Endothelial cell of umbilical vein (primary cell): Measurements from ENCODE around the gene ANXA6. TPM values are rescaled to one million over a fixed set of nuclear protein-coding genes. Genes with fewer than 3 reads are reported as not detected.

Source experiments
- BruUV-seq: library from RNA; stranded (reverse); fragments of 400-500 nt; replicated peaks from 2 replicates; lab custom pipeline; 2021; lab: Mats Ljungman, UMichigan
- CTCF ChIA-PET: fragments of 300-600, 350-600 bp; sonication (Branson Sonifier 250); formaldehyde crosslinking; loops from one replicate; lab custom pipeline; 2021; ENCODE audit warnings: antibody characterized with exemption, inconsistent platforms; lab: Charles Lee
- POLR2A ChIA-PET: fragments of 300-600, 350-600 bp; sonication (Branson Sonifier 250); formaldehyde crosslinking; loops from one replicate; lab custom pipeline; 2021; ENCODE audit warnings: antibody characterized with exemption, inconsistent platforms; lab: Charles Lee
- DNase-seq: peaks from one replicate; pipeline ENCODE4 v3.0.0-alpha.2; 2011; ENCODE audit warnings: low read depth, low spot score
- FAIRE-seq: peaks from 2 replicates; lab custom pipeline; 2011; peaks lifted over from hg19 to GRCh38; lab: Jason Lieb, UNC
- H2AFZ ChIP-seq: 2 replicates; pipeline ENCODE4 v1.6.0; 2012; ENCODE audit warnings: low read depth, low read length, control low read depth, inconsistent platforms
- H3K27ac ChIP-seq: 2 replicates; pipeline ENCODE4 v1.5.1; 2011; ENCODE audit warnings: low read depth, mild to moderate bottlenecking, control low read depth, low read length, moderate library complexity; ENCODE audit not compliant: insufficient read depth
- H3K27me3 ChIP-seq, 2 experiments: 2 replicates each; pipeline versions ENCODE4 v1.6.0 to v1.6.1; 2011; ENCODE audit warnings: low read length in 2 of 2, mixed read lengths in 1 of 2; ENCODE audit not compliant: control insufficient read depth in 2 of 2, insufficient read depth in 2 of 2
- H3K36me3 ChIP-seq, 2 experiments: 2 replicates in 1 of 2; 3 replicates in 1 of 2; pipeline ENCODE4 v1.5.1; 2011; ENCODE audit warnings: low read length in 2 of 2, mild to moderate bottlenecking in 1 of 2, moderate library complexity in 1 of 2; ENCODE audit not compliant: control insufficient read depth in 2 of 2, insufficient read depth in 2 of 2; ENCODE audit errors: extremely low read depth in 1 of 2
- H3K4me1 ChIP-seq: 3 replicates; pipeline ENCODE4 v1.5.1; 2011; ENCODE audit warnings: mild to moderate bottlenecking, low read length; ENCODE audit not compliant: control insufficient read depth, insufficient read depth; ENCODE audit errors: extremely low read depth
- H3K4me2 ChIP-seq: 2 replicates; pipeline ENCODE4 v1.6.1; 2011; ENCODE audit warnings: low read length, control low read depth, mixed read lengths; ENCODE audit not compliant: insufficient read depth
- H3K4me3 ChIP-seq, 3 experiments: fragments of 200-600 bp in 1 of 3; sonication (generic), shearing (Covaris generic) in 1 of 3; replicated peaks in 1 of 3; 2 replicates each; pipeline ENCODE4 v1.5.1; 2011 to 2016; ENCODE audit warnings: control low read depth in 3 of 3, low read length in 3 of 3, mild to moderate bottlenecking in 2 of 3, inconsistent platforms in 1 of 3, low read depth in 1 of 3, moderate library complexity in 1 of 3; ENCODE audit not compliant: insufficient read depth in 1 of 3
- H3K79me2 ChIP-seq: 2 replicates; pipeline ENCODE4 v1.6.0; 2012; ENCODE audit warnings: low read length, inconsistent platforms; ENCODE audit not compliant: control insufficient read depth, insufficient read depth
- H3K9ac ChIP-seq: replicated peaks from 2 replicates; pipeline ENCODE3; 2011; ENCODE audit warnings: low read length, control low read depth; ENCODE audit not compliant: insufficient read depth; ENCODE audit errors: extremely low read depth
- H3K9me1 ChIP-seq: replicated peaks from 3 replicates; pipeline ENCODE4 v1.6.0; 2011; ENCODE audit warnings: mild to moderate bottlenecking, low read length; ENCODE audit not compliant: control insufficient read depth, insufficient read depth; ENCODE audit errors: extremely low read depth
- H3K9me3 ChIP-seq: replicated peaks from 2 replicates; pipeline ENCODE4 v1.5.1; 2012; ENCODE audit warnings: low read length, inconsistent platforms; ENCODE audit not compliant: control insufficient read depth, insufficient read depth
- H4K20me1 ChIP-seq: replicated peaks from 2 replicates; pipeline ENCODE3; 2011; ENCODE audit warnings: mild to moderate bottlenecking, low read length; ENCODE audit not compliant: control insufficient read depth, insufficient read depth; ENCODE audit errors: extremely low read depth
- EZH2 ChIP-seq: IDR thresholded peaks from 2 replicates; pipeline ENCODE4 v1.6.1; 2012; ENCODE audit warnings: borderline replicate concordance, low read depth, mild to moderate bottlenecking, moderate library complexity, low read length, inconsistent platforms; ENCODE audit not compliant: severe bottlenecking
- FOS ChIP-seq: IDR thresholded peaks from 2 replicates; pipeline ENCODE4 v1.6.1; 2011; ENCODE audit warnings: mild to moderate bottlenecking, low read length, moderate library complexity, borderline replicate concordance; ENCODE audit not compliant: insufficient read depth
- GATA2 ChIP-seq: IDR thresholded peaks from 2 replicates; pipeline ENCODE4 v1.7.0; 2011; ENCODE audit warnings: low read depth, mild to moderate bottlenecking, moderate library complexity, mixed read lengths, low read length; ENCODE audit not compliant: insufficient read length, insufficient read depth
- JUN ChIP-seq: IDR thresholded peaks from 2 replicates; pipeline ENCODE4 v1.6.1; 2011; ENCODE audit warnings: borderline replicate concordance, low read depth; ENCODE audit not compliant: insufficient read length, insufficient read depth
- MYC ChIP-seq: IDR thresholded peaks from one replicate; pipeline ENCODE4 v1.6.1; 2011; ENCODE audit warnings: mild to moderate bottlenecking, low read depth, low read length
- POLR2A ChIP-seq: IDR thresholded peaks from 2 replicates; pipeline ENCODE4 v1.6.1; 2012; ENCODE audit warnings: low read depth, mild to moderate bottlenecking, control low read depth, low read length
- POLR2AphosphoS5 ChIP-seq: IDR thresholded peaks from 2 replicates; pipeline ENCODE4 v1.6.1; 2012; ENCODE audit warnings: low read depth, mild to moderate bottlenecking, control low read depth, low read length, moderate library complexity; ENCODE audit not compliant: insufficient read depth
- dilution Hi-C: fragments of 300-500 bp; cut with MboI; formaldehyde crosslinking; loops from one replicate; pipeline ENCODE4 v1.15.0; 2019; ENCODE audit warnings: low sequenced_read_pairs; ENCODE audit not compliant: extremely low pct_ligation_motif_present
- intact Hi-C: fragments of 100-400 bp; cut with micrococcal nuclease; formaldehyde crosslinking; loops from one replicate; pipeline ENCODE4 v1.10.0; 2022
- polyA plus RNA-seq, 4 experiments: library from polyadenylated mRNA; depleted of rRNA in 3 of 4; stranded (reverse) in 3 of 4; unstranded in 1 of 4; fragments of >200 nt; gene quantifications; 2 replicates each; pipeline versions ENCODE4 v1.2.1 to v1.2.3, GENCODE V29; 2011 to 2012; ENCODE audit warnings: missing spikeins in 1 of 4
- total RNA-seq: library from RNA; stranded (reverse); gene quantifications from 2 replicates; pipeline ENCODE4 v1.2.3, GENCODE V29; 2021
- TF ChIP-seq, protein P1 (sequence below): IDR thresholded peaks from 2 replicates; pipeline ENCODE4 v1.6.1; 2011; ENCODE audit not compliant: insufficient read depth, insufficient read length
- TF ChIP-seq, protein P2 (sequence below), 2 donors: IDR thresholded peaks; 1 replicate in 1 of 2; 2 replicates in 1 of 2; pipeline ENCODE4 v1.5.1; 2011; ENCODE audit warnings: low read length in 2 of 2, mild to moderate bottlenecking in 2 of 2, moderate library complexity in 2 of 2, control low read depth in 1 of 2, inconsistent platforms in 1 of 2, low read depth in 1 of 2; ENCODE audit not compliant: insufficient read depth in 1 of 2; ENCODE audit errors: extremely low read depth in 1 of 2

The ANXA6 gene
- total and polyA plus RNA-seq, 2 donors (not counting 3 experiments of a cell fraction or from before 2014, with no cell fraction given), result 195 to 266 TPM

- POLR2A ChIA-PET, result no interaction called here
- no TSS peak for BruUV-seq
- FAIRE-seq, result no peak
- Histone ChIP-seq H3K4me1 (peaks cover 14% of the 10 kb centered on the region), H3K4me2 (no peak overlapping the region), H3K27ac (no peak overlapping the region), H3K27me3 (no peaks in the 10 kb centered on the region), H3K9ac (no peak overlapping the region), H3K4me3 (no peak overlapping the region), H4K20me1 (no peaks in the 10 kb centered on the region), H3K79me2 (no peaks in the 10 kb centered on the region), H3K36me3 (no peaks in the 10 kb centered on the region), H2AFZ (no peak overlapping the region), H3K9me3 (no peaks in the 10 kb centered on the region), H3K9me1 (no peaks in the 10 kb centered on the region)
- dilution Hi-C loops, result no loop called here
- CTCF ChIA-PET, result interaction anchor here (0.9 to 9.6 kb wide), 6 partner anchors 16 to 161 kb away, joined by 3 to 409 read pairs (median 27); no protein-coding TSS in a partner anchor
- intact Hi-C loops, result loop anchor here (10.0 kb wide), 1 partner anchor 152 kb away; no protein-coding TSS in a partner anchor
- no peak for DNase-seq
- TF ChIP-seq MYC (no peak), JUN (no peak), POLR2AphosphoS5 (no peak), GATA2 (no peak), POLR2A (no peak), FOS (no peak), EZH2 (no peak)
- TF ChIP-seq, protein P1, sequence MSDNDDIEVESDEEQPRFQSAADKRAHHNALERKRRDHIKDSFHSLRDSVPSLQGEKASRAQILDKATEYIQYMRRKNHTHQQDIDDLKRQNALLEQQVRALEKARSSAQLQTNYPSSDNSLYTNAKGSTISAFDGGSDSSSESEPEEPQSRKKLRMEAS, result no peak
- TF ChIP-seq, protein P2, sequence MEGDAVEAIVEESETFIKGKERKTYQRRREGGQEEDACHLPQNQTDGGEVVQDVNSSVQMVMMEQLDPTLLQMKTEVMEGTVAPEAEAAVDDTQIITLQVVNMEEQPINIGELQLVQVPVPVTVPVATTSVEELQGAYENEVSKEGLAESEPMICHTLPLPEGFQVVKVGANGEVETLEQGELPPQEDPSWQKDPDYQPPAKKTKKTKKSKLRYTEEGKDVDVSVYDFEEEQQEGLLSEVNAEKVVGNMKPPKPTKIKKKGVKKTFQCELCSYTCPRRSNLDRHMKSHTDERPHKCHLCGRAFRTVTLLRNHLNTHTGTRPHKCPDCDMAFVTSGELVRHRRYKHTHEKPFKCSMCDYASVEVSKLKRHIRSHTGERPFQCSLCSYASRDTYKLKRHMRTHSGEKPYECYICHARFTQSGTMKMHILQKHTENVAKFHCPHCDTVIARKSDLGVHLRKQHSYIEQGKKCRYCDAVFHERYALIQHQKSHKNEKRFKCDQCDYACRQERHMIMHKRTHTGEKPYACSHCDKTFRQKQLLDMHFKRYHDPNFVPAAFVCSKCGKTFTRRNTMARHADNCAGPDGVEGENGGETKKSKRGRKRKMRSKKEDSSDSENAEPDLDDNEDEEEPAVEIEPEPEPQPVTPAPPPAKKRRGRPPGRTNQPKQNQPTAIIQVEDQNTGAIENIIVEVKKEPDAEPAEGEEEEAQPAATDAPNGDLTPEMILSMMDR (IDR thresholded peaks at IDR 0.05; ENCODE audit: extremely low read depth in 1 of 2, insufficient read depth in 1 of 2, low read depth in 1 of 2, low read length in 2 of 2), result no peak
Measured at GRCh38 chr5:151162776-151163175, 5.2 kb upstream of the ANXA6 start.
